ENCODE results near the gene PLEKHA5.

- TF ChIP-seq POLR2A (IDR thresholded peaks at IDR 0.05) (no peak), CTCF (IDR thresholded peaks at IDR 0.05) (no peak)
Observed at GRCh38 chr12:19208456-19208855, 78.9 kb downstream of the PLEKHA5 start.
